ENCODE data around the gene MTRF1L.
"Not testable (repeated sequence)": the region's sequence is repeated elsewhere in the genome, so short reads cannot be mapped to it uniquely, and the experiment has no call there.

GRCh38 chr6:152985300-152985699, 17.2 kb downstream of the MTRF1L start:
- not testable (repeated sequence) for TF ChIP-seq CTCF (IDR thresholded peaks at IDR 0.05); ZFX (IDR thresholded peaks at IDR 0.05; ENCODE audit: borderline replicate concordance)

Data from 22Rv1 (cell line).